H1 (cell line): ENCODE measurements around the gene TXLNB. TPM values are rescaled to one million over a fixed set of nuclear protein-coding genes. Genes with fewer than 3 reads are reported as not detected.

Experiments
- CTCF ChIA-PET: fragments of 300-600 bp; sonication (Branson Sonifier 250); formaldehyde crosslinking; loops from one replicate; lab custom pipeline; 2021; ENCODE audit not compliant: partially characterized antibody; lab: Charles Lee
- POLR2A ChIA-PET: fragments of 300-600 bp; sonication (Branson Sonifier 250); formaldehyde crosslinking; loops from one replicate; lab custom pipeline; 2021; ENCODE audit warnings: inconsistent platforms; ENCODE audit not compliant: partially characterized antibody; lab: Charles Lee
- DNase-seq, 2 experiments: peaks; one replicate each; pipeline versions ENCODE4 v3.0.0 to v3.0.0-alpha.2; 2010 to 2022; ENCODE audit warnings: low spot score in 2 of 2, low read depth in 1 of 2, mixed read lengths in 1 of 2
- FAIRE-seq: peaks from 2 replicates; lab custom pipeline; 2011; peaks lifted over from hg19 to GRCh38; lab: Jason Lieb, UNC
- H2AFZ ChIP-seq: 2 replicates; pipeline ENCODE4 v1.8.1; 2012; ENCODE audit warnings: low read length, inconsistent platforms
- H2AK5ac ChIP-seq: 2 replicates; pipeline ENCODE4 v1.6.1; 2013; ENCODE audit warnings: low read depth, low read length
- H2BK120ac ChIP-seq: replicated peaks from 2 replicates; pipeline ENCODE3; 2013; ENCODE audit warnings: low read depth, low read length, inconsistent platforms
- H2BK12ac ChIP-seq: 2 replicates; pipeline ENCODE4 v1.6.1; 2013; ENCODE audit warnings: low read depth, low read length
- H2BK15ac ChIP-seq: 2 replicates; pipeline ENCODE4 v1.6.1; 2013; ENCODE audit warnings: low read length
- H2BK20ac ChIP-seq: 2 replicates; pipeline ENCODE4 v1.6.1; 2013; ENCODE audit warnings: low read length
- H2BK5ac ChIP-seq: 2 replicates; pipeline ENCODE4 v1.6.1; 2013; ENCODE audit warnings: low read depth, low read length
- H3K14ac ChIP-seq: 2 replicates; pipeline ENCODE4 v1.6.1; 2013; ENCODE audit warnings: inconsistent platforms; ENCODE audit not compliant: insufficient read length
- H3K18ac ChIP-seq: 2 replicates; pipeline ENCODE4 v1.6.1; 2013; ENCODE audit warnings: low read length; ENCODE audit errors: extremely low read depth
- H3K23ac ChIP-seq: 2 replicates; pipeline ENCODE4 v1.6.1; 2013; ENCODE audit warnings: inconsistent platforms; ENCODE audit not compliant: insufficient read length
- H3K23me2 ChIP-seq: 2 replicates; pipeline ENCODE4 v1.6.1; 2013; ENCODE audit warnings: low read depth, low read length
- H3K27ac ChIP-seq: 2 replicates; pipeline ENCODE4 v1.6.1; 2011; ENCODE audit warnings: low read depth, low read length, inconsistent platforms
- H3K27me3 ChIP-seq, 4 experiments: replicated peaks in 1 of 4; 1 replicate in 1 of 4; 2 replicates in 3 of 4; pipeline versions ENCODE4 v1.6.1 to v1.8.1; 2011 to 2013; ENCODE audit warnings: low read length in 3 of 4, mild to moderate bottlenecking in 3 of 4, inconsistent platforms in 2 of 4, mixed read lengths in 2 of 4, moderate library complexity in 1 of 4; ENCODE audit not compliant: control insufficient read depth in 3 of 4, insufficient read depth in 3 of 4; ENCODE audit errors: extremely low read depth in 1 of 4
- H3K36me3 ChIP-seq, 4 experiments: 2 replicates each; pipeline versions ENCODE4 v1.6.1 to v1.8.1; 2011 to 2013; ENCODE audit warnings: mild to moderate bottlenecking in 4 of 4, low read length in 3 of 4, moderate library complexity in 2 of 4, control low read depth in 1 of 4, inconsistent platforms in 1 of 4; ENCODE audit not compliant: insufficient read depth in 4 of 4, control insufficient read depth in 2 of 4
- H3K4ac ChIP-seq: replicated peaks from 2 replicates; pipeline ENCODE3; 2013; ENCODE audit warnings: low read length, low read depth, mixed read lengths, inconsistent platforms; ENCODE audit not compliant: insufficient read length
- H3K4me1 ChIP-seq, 4 experiments: replicated peaks in 1 of 4; 1 replicate in 1 of 4; 2 replicates in 3 of 4; pipeline versions ENCODE4 v1.6.1 to v1.8.1; 2011 to 2013; ENCODE audit warnings: low read length in 3 of 4, inconsistent platforms in 2 of 4, mixed read lengths in 1 of 4; ENCODE audit not compliant: insufficient read depth in 4 of 4, control insufficient read depth in 3 of 4
- H3K4me2 ChIP-seq, 2 experiments: 2 replicates each; pipeline versions ENCODE4 v1.6.1 to v1.8.1; 2011 to 2013; ENCODE audit warnings: low read depth in 2 of 2, low read length in 2 of 2, control low read depth in 1 of 2, inconsistent platforms in 1 of 2, mild to moderate bottlenecking in 1 of 2; ENCODE audit not compliant: insufficient read depth in 1 of 2
- H3K4me3 ChIP-seq, 4 experiments: fragments of 200-600, 300-600 bp in 1 of 4; sonication (generic), shearing (Covaris generic), sonication (Bioruptor Twin) in 1 of 4; 2 replicates each; pipeline versions ENCODE4 v1.5.1 to v1.8.1; 2011 to 2016; ENCODE audit warnings: low read length in 4 of 4, low read depth in 3 of 4, control low read depth in 2 of 4, inconsistent platforms in 2 of 4, mild to moderate bottlenecking in 2 of 4, mixed read lengths in 1 of 4, moderate library complexity in 1 of 4; ENCODE audit not compliant: insufficient read depth in 2 of 4; ENCODE audit errors: extremely low read depth in 1 of 4
- H3K56ac ChIP-seq: replicated peaks from 2 replicates; pipeline ENCODE3; 2013; ENCODE audit warnings: low read depth, mild to moderate bottlenecking, mixed read lengths, low read length, inconsistent platforms; ENCODE audit not compliant: insufficient read length
- H3K79me1 ChIP-seq: 2 replicates; pipeline ENCODE4 v1.6.1; 2013; ENCODE audit warnings: low read depth, low read length, control low read depth
- H3K79me2 ChIP-seq, 2 experiments: 2 replicates each; pipeline versions ENCODE4 v1.6.1 to v1.8.1; 2012 to 2013; ENCODE audit warnings: low read length in 2 of 2, mild to moderate bottlenecking in 2 of 2, inconsistent platforms in 1 of 2; ENCODE audit not compliant: insufficient read depth in 2 of 2, control insufficient read depth in 1 of 2
- H3K9ac ChIP-seq, 4 experiments: replicated peaks in 1 of 4; 1 replicate in 1 of 4; 2 replicates in 3 of 4; pipeline versions ENCODE4 v1.6.1 to v1.8.1; 2011 to 2013; ENCODE audit warnings: low read depth in 3 of 4, low read length in 3 of 4, control low read depth in 2 of 4, mild to moderate bottlenecking in 2 of 4, moderate library complexity in 2 of 4, inconsistent platforms in 1 of 4; ENCODE audit errors: extremely low read depth in 1 of 4
- H3K9me3 ChIP-seq, 2 experiments: 2 replicates each; pipeline versions ENCODE4 v1.6.1 to v1.8.1; 2012 to 2013; ENCODE audit warnings: mild to moderate bottlenecking in 2 of 2, moderate library complexity in 2 of 2, control low read depth in 1 of 2, inconsistent platforms in 1 of 2, low read depth in 1 of 2, low read length in 1 of 2, mixed read lengths in 1 of 2; ENCODE audit not compliant: insufficient read depth in 2 of 2
- H4K20me1 ChIP-seq, 2 experiments: replicated peaks in 1 of 2; 2 replicates each; pipeline versions ENCODE3 to v1.8.1; 2011 to 2013; ENCODE audit warnings: inconsistent platforms in 2 of 2, low read length in 2 of 2, mild to moderate bottlenecking in 1 of 2; ENCODE audit not compliant: insufficient read depth in 2 of 2, control insufficient read depth in 1 of 2
- H4K5ac ChIP-seq: 2 replicates; pipeline ENCODE4 v1.6.1; 2013; ENCODE audit warnings: low read length, low read depth, mixed read lengths, inconsistent platforms; ENCODE audit not compliant: insufficient read length
- H4K8ac ChIP-seq: 2 replicates; pipeline ENCODE4 v1.8.0; 2013; ENCODE audit warnings: mild to moderate bottlenecking, moderate library complexity, low read length, inconsistent platforms; ENCODE audit not compliant: insufficient read depth; ENCODE audit errors: extremely low read depth
- H4K91ac ChIP-seq: replicated peaks from 2 replicates; pipeline ENCODE3; 2013; ENCODE audit warnings: low read length, mixed read lengths, inconsistent platforms; ENCODE audit not compliant: insufficient read length
- WGBS, 2 experiments: shearing (Covaris generic) in 1 of 2; methylation state at CpG; one replicate each; pipeline versions ENCODE4 v1.1.6 to v1.1.7; 2013 to 2015; ENCODE audit warnings: low lambda C conversion rate in 2 of 2, mixed read lengths in 2 of 2, inconsistent platforms in 1 of 2, low coverage in 1 of 2, missing lambda C conversion rate in 1 of 2; ENCODE audit not compliant: insufficient replicate concordance in 2 of 2, insufficient coverage in 1 of 2, insufficient read length in 1 of 2; ENCODE audit errors: extremely low coverage in 1 of 2, missing lambda C conversion rate in 1 of 2; 5-methylcytosine and 5-hydroxymethylcytosine counted together
- polyA plus RNA-seq, 7 experiments: library from polyadenylated mRNA; depleted of rRNA in 3 of 7; stranded (reverse) in 5 of 7; unstranded in 2 of 7; fragments of >200 nt in 5 of 7; fragments of 200-250 nt in 2 of 7; gene quantifications; 1 replicate in 5 of 7; 2 replicates in 1 of 7; 4 replicates in 1 of 7; pipeline versions ENCODE4 v1.2.1 to v1.2.3, GENCODE V29; 2011 to 2013; ENCODE audit warnings: missing spikeins in 2 of 7, mixed read lengths in 2 of 7
- total RNA-seq: library from RNA; stranded (reverse); fragmentation: NEBNext Ultra II Directional; extraction: Animal tissue kit (Norgen Biotek cat#: 25700); gene quantifications from 2 replicates; pipeline ENCODE4 v1.2.1, GENCODE V29; 2021

Gene TXLNB
- total and polyA plus RNA-seq, 2 of the 8 experiments (the other 6 are each of a cell fraction or from before 2014, with no cell fraction given), result 0.05 to 0.17 TPM

DNA sequence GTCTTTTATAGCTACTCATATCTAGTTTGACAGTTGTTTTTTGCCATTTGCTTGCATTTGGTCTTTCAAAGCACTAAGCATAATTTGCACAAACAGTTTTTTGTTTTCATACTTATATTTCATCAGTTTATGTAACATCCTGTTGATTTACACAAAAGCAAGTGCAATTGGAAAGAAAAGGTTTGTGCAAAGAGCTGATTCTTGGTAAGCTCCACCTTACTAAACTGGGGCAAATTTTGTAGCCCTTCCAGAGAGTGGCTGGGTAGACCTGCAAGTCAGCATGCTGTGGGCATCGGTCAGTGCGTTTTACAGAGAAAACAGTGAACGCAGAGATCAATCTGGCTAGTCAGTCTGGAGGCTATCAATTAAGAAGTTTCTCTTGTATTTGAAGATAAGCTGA, 34.5 kb downstream of the TXLNB start:
- Histone ChIP-seq H2BK15ac (no peak overlapping the region), H2BK20ac (no peak overlapping the region), H3K23ac (no peak overlapping the region), H4K20me1 (no peaks in the 10 kb centered on the region), H4K5ac (no peak overlapping the region), H3K4me1 (no peaks in the 10 kb centered on the region), H4K91ac (no peak overlapping the region), H3K4me3 (no peak overlapping the region), H2AFZ (no peak overlapping the region), H3K9me3 (no peaks in the 10 kb centered on the region), H2BK12ac (no peak overlapping the region), H3K56ac (no peak overlapping the region), H2AK5ac (no peak overlapping the region), H3K27me3 (no peaks in the 10 kb centered on the region), H4K8ac (no peak overlapping the region), H2BK5ac (no peak overlapping the region), H3K4me2 (no peak overlapping the region), H3K18ac (no peak overlapping the region), H3K79me1 (no peaks in the 10 kb centered on the region), H3K27ac (no peak overlapping the region), H3K4ac (no peak overlapping the region), H3K14ac (no peak overlapping the region), H3K9ac (no peak overlapping the region), H3K23me2 (no peaks in the 10 kb centered on the region), H3K79me2 (no peaks in the 10 kb centered on the region), H3K36me3 (no peaks in the 10 kb centered on the region), H2BK120ac (no peak overlapping the region)
- WGBS, 2 experiments, result 88% methylated on average over 3 of the region's 3 CpGs; no CpG with 5 or more reads in 1 of the 2 experiments
- no peak for FAIRE-seq
- CTCF ChIA-PET, result interaction anchor here (0.9 to 1.5 kb wide), 6 partner anchors 13 to 92 kb away, joined by 3 to 4 read pairs (median 3); no protein-coding TSS in a partner anchor
- POLR2A ChIA-PET, result no interaction called here
- DNase-seq, result no peak
